Measurements from ENCODE around the gene SPTAN1.
"Not testable (repeated sequence)": the region's sequence is repeated elsewhere in the genome, so short reads cannot be mapped to it uniquely, and the experiment has no call there.

GRCh38 chr9:128586934-128587333 lies 34.5 kb downstream of the SPTAN1 start:
- TF ChIP-seq POLR2A (IDR thresholded peaks at IDR 0.05), result not testable (repeated sequence)
- TF ChIP-seq, protein P1, sequence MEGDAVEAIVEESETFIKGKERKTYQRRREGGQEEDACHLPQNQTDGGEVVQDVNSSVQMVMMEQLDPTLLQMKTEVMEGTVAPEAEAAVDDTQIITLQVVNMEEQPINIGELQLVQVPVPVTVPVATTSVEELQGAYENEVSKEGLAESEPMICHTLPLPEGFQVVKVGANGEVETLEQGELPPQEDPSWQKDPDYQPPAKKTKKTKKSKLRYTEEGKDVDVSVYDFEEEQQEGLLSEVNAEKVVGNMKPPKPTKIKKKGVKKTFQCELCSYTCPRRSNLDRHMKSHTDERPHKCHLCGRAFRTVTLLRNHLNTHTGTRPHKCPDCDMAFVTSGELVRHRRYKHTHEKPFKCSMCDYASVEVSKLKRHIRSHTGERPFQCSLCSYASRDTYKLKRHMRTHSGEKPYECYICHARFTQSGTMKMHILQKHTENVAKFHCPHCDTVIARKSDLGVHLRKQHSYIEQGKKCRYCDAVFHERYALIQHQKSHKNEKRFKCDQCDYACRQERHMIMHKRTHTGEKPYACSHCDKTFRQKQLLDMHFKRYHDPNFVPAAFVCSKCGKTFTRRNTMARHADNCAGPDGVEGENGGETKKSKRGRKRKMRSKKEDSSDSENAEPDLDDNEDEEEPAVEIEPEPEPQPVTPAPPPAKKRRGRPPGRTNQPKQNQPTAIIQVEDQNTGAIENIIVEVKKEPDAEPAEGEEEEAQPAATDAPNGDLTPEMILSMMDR (IDR thresholded peaks at IDR 0.05), result not testable (repeated sequence)
